Choroid plexus epithelial cell (primary cell): ENCODE results near the gene SPTBN4.
A peak's percentile ranks its signal among the peaks of the same experiment; 100 is the strongest.
"Not testable (repeated sequence)": the region's sequence is repeated elsewhere in the genome, so short reads cannot be mapped to it uniquely, and the experiment has no call there.

ENCODE experiments used
- DNase-seq: peaks from one replicate; pipeline ENCODE4 v3.0.0-alpha.2; 2010; ENCODE audit warnings: low read depth
- H3K4me3 ChIP-seq: 2 replicates; pipeline ENCODE4 v1.5.1; 2011; ENCODE audit warnings: low read depth, mild to moderate bottlenecking, control low read depth, low read length, moderate library complexity
- CTCF ChIP-seq: conservative IDR thresholded peaks from 2 replicates; pipeline ENCODE4 v1.5.1; 2011; ENCODE audit warnings: low read depth, mild to moderate bottlenecking, control low read depth, inconsistent platforms, low read length, moderate library complexity

Gene SPTBN4

GRCh38 chr19:40589591-40590429, 123.0 kb downstream of the SPTBN4 start:
- no peak for DNase-seq
- no peak for TF ChIP-seq CTCF
- H3K4me3 ChIP-seq, result no peak overlapping the region

- no peak overlapping the region for H3K4me3 ChIP-seq
- no peak for TF ChIP-seq CTCF
- no peak for DNase-seq
Measured at GRCh38 chr19:40590464-40591265, 123.9 kb downstream of the SPTBN4 start.

GRCh38 chr19:40591724-40592123, 124.9 kb downstream of the SPTBN4 start:
- not testable (repeated sequence) for DNase-seq, H3K4me3 ChIP-seq

GRCh38 chr19:40592170-40592569, 125.4 kb downstream of the SPTBN4 start:
- no peak overlapping the region for H3K4me3 ChIP-seq
- DNase-seq, result peak; percentile 90
- TF ChIP-seq CTCF, result no peak

- TF ChIP-seq CTCF, result no peak
- H3K4me3 ChIP-seq, result no peak overlapping the region
- no peak for DNase-seq
Measured at GRCh38 chr19:40594255-40594654, 127.5 kb downstream of the SPTBN4 start.

- peak; percentile 39 for DNase-seq
- peak overlapping the region; percentile 14 for H3K4me3 ChIP-seq
- TF ChIP-seq CTCF, result peak; percentile 30
Measured at GRCh38 chr19:40594657-40595091, 127.9 kb downstream of the SPTBN4 start.

GRCh38 chr19:40596608-40597328, 130.0 kb downstream of the SPTBN4 start:
- no peak for TF ChIP-seq CTCF
- H3K4me3 ChIP-seq, result peak overlapping the region; percentile 17
- peak; percentile 53 for DNase-seq
